NCI-H1092 treated with DMSO at 0.1 percent for 48 hours (cell line): Measurements from ENCODE around the gene AP1M2.

ENCODE experiments used
- DNase-seq: peaks from one replicate; lab custom pipeline; 2025; lab: John Stamatoyannopoulos, UW

AP1M2 gene

DNA sequence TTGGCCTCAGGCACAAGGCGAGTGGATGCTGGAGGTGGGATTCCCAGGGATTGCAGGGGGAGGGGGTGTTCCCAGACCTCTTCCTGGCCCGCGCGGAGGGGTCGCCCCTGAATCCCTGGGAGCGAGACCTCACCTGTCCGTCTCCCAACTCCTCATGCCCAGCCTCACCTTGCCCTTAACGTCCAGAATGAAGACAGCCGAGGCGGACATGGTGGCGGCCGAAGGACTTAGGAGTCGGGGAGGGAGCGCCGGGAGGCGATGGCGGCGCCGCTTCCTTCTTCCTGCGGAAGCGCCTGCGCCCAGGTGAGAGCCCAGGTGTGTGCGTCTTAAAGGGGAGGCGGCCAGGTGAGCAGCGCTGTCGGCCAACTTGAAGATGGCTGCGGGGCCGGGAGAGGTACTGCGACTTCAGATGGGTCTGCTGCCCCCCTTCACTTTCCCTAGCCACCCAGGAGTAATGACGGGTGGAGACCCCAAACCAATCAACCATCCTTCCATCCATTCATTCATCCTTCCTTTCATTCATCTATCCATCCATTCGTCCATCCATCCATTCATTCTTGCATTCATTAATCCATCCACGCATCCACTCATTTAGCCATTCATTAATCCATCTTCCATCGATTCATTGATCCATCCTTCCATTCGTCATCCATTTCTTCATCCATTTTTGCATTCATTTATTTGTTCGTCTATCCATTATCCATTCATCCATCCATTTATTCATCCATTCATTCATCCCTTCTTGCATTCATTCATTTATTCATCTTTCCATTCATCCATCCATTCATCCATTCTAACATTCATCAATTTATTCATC is at the start of gene AP1M2:
Gene AP1M2, minus strand, starts transcription at position 291 of the 817 bp plus-strand sequence. Its CDS starts 81 bp downstream, at position 210.
- no peak for DNase-seq

DNA sequence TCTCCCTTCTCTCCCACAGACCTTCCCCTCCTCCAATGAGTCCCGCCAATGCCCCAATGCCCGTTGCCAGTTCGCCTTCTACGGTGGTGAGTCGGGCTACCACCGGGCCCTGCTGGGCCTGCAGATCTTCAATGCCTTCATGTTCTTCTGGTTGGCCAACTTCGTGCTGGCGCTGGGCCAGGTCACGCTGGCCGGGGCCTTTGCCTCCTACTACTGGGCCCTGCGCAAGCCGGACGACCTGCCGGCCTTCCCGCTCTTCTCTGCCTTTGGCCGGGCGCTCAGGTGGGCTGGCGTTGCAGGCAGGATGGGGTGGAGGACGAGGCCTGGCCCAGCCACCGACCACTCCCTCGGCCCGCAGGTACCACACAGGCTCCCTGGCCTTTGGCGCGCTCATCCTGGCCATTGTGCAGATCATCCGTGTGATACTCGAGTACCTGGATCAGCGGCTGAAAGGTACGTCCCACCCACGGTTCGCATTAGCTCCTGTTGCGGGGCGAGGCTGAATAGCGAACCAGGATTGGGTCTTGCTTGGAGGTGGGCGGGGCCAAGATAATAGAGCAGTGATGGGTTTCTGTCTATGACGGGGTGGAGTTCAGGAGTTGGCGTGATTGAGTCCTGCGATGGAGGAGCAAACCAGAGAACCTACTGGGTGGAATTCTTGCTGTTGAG is 49.3 kb upstream of the AP1M2 start:
- no peak for DNase-seq

DNA sequence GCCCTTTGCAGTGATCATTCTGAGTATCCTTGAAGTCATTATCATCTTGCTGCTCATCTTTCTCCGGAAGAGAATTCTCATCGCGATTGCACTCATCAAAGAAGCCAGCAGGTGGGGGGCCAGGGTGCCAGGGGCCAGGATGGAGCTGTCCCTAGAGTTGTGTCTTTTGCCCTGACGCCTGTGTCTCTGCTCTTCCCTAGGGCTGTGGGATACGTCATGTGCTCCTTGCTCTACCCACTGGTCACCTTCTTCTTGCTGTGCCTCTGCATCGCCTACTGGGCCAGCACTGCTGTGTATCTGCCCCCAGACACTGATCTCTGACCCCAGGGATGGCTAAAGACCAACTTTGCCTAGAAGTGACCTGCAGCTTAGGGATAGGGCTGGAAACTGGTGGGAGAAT is 47.9 kb upstream of the AP1M2 start:
- DNase-seq = no peak

DNA sequence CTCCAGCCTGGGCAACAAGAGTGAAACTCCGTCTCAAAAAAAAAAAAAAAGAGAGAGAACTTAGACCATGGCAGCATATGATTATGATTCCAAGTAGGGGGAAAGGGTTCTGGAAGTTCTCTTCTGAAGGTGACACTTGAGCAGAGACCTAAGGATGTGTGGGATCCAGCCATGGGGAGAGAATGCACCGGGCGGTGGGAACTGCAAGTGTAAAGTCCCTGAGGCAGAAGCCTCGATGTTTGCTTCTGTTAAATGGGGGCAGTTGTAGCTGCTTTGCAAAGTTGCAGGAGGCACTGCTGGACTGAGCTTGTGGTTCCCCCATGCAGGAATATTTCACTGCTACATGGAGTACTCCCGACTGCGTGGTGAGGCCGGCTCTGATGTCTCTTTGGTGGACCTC is 47.3 kb upstream of the AP1M2 start:
- DNase-seq = no peak

DNA sequence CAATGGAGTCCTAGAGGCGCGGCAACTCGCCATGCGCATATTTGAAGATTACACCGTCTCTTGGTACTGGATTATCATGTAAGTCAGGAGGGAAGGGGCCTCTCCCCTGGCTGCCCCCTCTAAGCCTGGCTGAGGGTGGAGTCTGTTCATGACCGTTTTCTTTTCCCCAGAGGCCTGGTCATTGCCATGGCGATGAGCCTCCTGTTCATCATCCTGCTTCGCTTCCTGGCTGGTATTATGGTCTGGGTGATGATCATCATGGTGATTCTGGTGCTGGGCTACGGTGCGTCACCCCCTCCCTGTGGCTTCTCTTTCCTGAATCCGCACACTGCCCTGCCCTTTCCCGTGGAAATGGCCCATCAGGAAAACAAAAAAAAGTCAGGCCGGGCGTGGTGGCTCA is 44.8 kb upstream of the AP1M2 start:
- no peak for DNase-seq

DNA sequence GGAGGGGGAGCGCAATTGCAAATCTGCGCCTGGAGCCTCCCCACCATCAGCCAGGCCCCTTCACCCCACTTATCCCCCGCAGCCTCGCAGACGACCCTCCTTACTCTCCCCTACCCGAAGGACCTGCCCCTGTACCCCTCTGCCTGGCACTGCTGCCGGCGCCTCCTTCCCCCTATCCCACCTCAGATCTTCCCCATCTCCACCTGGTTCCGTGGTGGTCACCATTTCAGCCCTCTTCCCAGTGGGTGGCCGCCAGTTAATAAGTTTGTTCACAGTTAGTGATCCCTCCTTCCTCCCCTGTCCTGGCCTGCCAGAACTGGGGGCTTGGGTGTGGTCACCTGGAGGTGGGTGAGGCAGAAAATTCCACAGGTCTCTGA is 38.6 kb upstream of the AP1M2 start:
- DNase-seq = no peak

DNA sequence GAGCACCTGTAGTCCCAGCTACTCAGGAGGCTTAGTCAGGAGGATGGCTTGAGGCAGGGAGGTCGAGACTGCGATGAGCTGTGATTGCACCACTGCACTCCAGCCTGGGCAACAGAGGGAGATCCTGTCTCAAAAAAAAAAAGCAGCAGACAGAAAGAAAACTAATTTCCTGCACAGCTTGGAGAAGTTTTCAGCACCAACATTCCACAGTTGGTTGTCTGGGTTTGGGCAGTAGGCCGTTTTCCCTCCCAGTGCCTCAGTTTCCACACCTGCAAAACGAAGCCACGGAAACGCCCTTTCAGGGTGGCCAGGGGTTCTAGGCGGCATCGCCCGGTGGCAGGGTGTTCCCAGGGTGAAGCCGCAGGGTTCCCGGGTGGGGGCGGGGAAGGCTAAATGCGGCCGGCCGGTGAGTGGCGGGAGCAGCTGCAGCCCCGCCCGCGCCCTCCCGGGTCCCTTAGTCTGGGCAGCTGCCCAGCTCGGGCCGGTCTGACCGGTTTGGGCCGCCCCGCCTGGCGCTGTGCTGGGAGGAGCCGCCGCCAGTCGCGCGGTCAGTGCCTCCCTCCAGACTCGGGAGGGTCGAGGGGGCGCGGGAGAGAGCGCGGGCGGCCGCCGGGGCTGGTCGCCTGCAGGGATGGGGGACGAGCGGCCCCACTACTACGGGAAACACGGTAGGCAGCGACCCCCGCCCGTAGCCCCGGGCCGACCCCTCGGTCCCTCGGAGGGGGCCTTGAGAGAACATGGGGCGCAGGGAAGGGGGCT is 38.1 kb upstream of the AP1M2 start, which contains the start of gene SLC44A2:
Gene SLC44A2, plus strand, starts transcription at position 551 of the 759 bp plus-strand sequence. Its CDS starts 81 bp downstream, at position 632.
- DNase-seq = peak; percentile 11

DNA sequence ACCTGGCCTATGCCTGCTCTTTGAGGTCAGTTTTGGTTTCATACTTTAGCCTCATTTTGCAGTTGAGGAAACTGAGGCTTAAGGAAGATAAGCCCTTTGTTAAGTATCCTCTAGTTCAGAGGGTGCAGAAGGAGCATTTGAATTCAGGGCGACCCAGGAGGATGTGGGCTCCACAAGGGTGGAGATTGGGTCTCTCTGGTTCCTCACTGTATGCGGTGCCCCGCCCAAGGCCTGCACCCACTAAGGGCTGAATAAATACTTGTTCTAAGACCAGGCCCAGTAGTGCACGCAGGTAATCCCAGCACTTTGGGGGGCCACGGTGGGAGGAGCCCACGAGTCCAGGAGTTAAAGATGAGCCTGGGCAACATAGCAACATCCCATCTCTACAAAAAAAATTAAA is 37.5 kb upstream of the AP1M2 start:
- no peak for DNase-seq

DNA sequence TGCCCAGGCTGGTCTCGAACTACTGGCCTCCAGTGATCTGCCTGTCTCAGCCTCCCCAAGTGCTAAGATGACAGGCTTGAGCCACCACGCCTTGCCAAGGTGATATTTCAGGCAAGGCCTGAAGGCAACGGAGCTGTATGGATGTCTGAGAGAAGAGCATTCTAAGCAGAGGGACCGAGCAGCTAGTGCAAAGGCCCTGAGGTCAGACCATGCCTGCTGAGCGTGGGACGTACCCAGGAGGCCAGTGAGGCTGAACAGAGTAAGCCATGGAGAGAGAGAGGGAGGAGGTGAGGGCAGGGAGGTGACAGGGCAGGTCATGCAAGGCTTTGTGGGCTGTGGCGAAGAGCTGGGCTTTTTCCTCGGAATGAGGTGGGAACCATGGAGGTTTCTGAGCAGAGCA is 34.9 kb upstream of the AP1M2 start:
- DNase-seq = no peak

DNA sequence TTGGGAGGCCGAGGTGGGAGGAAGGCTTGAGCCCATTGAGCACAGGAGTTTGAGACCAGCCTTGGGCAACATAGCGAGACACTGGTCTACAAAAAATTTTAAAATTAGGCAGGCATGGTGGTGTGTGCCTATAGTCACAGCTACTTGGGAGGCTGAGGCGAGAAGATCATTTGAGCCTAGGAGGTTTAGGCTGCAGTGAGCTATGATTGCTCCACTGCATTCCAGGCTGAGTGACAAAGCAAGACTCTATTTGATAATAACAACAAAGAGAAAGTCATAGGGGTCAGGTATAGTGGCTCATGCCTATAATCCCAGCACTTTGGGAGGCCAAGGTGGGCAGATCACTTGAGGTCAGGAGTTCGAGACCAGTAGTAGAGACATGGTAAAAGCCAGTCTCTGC is 33.7 kb upstream of the AP1M2 start:
- DNase-seq = no peak

DNA sequence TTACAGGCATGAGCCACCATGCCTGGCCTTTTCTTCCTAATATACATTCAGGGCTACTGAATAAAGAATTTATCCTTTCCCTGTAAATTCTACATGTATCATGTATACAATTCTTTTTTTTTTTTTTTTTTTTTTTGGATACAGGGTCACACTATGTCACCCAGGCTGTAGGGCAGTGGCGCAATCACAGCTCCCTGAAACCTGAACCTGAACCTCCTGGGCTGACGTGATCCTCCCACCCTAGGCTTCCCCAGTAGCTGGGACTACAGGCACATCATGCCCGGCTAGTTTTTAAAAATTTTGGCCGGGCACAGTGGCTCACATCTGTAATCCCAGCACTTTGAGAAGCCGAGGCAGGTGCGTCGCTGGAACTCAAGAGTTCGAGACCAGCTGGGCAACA is 31.7 kb upstream of the AP1M2 start:
- no peak for DNase-seq

DNA sequence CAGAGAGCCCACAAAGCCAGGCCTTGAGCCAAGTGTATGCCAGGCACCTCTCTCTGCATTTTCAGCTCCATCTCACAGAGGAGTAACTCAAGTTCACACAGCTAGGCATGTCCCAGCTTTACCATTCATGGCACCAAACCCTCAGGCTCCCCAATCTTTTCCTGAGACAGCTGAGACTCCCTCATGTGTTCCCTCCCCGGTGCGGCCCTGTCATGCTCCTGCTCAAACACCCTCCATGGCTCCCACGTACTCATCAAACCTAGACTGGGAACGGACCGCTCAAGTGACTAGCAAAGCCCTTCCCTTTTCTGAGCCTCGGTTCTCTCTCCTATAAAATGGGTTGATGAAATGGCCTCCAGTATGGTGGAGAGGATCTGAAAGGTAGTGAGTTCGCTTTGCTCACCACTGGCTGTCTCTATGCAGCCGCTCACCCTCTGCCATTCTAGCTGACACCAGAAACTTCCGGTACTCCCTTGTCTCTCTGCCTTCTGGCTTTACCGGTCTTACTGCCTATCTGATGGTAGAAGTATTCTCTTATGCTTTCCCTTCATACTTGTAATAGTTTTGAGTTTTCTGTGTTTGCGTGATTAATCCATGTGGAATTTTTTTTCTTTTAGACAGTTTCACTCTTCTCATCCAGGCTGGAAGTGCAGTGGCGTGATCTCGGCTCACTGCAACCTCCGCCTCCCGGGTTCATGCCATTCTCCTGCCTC is 30.5 kb upstream of the AP1M2 start:
- no peak for DNase-seq

DNA sequence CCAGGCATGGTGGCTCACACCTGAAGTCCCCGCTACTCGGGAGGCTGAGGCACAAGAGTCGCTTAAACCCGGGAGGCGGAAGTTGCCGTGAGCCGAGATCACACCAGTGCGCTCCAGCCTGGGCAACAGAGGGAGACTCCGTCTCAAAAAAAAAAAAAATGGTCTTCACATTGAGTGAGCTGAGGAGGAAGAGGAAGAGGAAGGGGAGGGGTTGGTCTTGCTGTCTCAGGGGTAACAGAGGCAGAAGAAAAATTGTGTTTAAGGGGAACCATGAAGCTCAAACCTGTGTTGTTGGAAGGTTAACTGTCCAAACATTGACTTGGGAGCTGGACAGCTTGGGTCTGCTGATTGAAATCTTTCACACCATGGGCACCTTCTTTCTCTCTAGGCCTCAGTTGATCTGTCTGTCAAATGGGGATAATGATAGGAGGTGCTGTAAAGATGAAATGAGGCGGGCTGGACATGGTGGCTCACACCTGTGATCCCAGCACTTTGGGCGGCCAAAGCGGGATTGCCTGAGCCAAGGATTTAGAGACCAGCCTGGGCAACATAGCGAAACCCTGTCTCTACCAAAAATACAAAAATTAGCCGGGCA is 28.4 kb upstream of the AP1M2 start:
- DNase-seq = no peak

DNA sequence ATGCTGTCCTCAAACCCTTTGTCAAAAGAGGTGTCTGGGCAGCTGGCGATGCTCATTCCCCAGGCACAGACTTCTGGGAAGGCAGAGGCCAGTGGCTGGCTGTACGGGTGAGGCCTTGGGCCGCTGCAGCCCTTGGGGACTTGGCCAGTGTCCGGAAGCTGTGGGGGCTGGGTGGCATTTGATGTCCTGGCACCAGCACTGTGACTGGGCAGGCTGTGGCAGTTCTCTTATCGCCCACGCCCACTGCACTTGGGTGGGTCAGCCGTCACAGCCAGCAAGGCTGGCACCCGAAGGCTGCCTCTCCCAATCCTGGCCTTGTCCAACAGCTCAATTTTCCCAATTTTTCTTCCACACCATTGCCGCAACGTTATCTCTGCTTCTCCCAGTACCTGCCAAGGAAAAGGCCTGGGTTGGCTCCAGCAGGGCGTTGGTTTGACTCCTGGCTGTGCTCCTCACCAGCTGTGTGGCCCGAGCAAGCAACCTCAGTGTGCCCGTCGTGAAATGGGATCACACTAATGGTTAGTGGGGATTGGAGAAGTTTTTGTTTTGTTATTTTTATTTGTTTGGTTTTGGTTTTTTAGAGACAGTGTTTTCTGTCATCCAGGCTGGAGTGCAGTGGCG is 25.5 kb upstream of the AP1M2 start:
- no peak for DNase-seq

DNA sequence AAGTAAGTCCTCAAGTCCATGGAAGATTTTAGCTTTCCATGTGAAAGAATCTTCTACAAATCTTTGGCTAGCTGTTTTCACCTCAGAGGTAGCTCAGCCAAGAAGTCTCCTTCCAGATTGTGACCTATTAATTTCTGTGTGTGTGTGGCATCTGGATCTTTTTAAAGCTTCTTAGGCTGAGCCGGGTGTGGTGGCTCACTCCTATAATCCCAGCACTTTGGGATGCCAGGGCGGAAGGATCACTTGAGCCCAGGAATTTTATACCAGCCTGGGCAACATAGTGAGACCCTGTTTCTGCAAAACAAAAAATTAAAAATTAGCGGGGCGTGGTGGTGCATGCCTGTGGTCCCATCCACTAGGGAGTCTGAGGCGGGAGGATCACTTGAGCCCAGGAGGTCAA is 24.8 kb upstream of the AP1M2 start:
- DNase-seq = no peak

DNA sequence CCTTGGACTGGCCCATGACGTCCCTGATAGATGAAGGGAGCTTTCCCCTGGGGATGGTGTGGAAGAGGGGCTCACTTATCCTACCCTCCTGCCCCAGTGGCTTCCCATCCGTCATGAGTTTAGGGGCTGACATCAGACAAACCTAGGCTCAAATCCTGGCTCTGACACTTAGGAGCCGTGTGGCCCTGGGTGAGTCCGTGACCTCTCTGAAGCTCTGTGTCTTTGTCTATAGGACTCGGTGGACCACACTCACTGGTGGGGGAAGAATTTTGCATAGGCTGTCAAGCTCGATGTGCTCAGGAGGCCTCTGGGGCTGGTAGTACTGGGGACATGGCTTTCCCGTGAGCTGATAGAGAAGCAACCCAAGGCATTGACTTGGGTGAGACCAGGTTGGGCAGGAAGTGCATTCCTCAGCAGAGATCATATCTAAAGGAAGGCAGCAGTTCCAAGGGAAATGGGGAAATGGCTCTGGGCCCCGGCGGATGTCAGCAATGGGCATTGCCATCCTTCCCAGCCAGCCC is 17.4 kb upstream of the AP1M2 start:
- DNase-seq = no peak

DNA sequence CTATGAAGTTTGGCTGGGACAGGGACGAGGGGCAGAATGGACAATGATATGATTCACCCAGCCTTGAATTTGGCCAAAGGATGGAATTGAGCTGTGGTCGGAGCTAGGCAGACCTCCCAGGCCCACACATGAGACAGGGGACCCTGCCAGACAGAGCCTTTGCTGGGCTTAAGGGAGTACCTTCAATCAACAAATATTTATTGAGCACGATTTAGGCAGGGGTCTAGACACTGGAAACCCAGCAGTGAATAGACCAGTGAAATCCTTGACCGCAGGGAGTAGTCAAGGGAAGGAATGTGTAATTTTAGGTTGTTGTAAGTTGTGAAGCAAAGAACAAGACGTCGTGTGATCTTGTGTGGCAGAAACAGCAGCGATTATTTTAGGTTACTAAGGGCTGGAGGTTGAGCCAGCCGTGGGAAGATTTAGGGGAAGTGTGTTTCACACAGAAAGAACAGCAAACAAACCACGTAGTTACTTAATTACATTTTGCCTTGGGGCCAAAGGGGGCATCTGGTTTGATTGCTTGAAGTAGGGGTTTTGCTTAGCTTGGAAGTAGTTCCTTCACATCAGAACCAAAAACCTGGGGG is 16.9 kb upstream of the AP1M2 start:
- no peak for DNase-seq

DNA sequence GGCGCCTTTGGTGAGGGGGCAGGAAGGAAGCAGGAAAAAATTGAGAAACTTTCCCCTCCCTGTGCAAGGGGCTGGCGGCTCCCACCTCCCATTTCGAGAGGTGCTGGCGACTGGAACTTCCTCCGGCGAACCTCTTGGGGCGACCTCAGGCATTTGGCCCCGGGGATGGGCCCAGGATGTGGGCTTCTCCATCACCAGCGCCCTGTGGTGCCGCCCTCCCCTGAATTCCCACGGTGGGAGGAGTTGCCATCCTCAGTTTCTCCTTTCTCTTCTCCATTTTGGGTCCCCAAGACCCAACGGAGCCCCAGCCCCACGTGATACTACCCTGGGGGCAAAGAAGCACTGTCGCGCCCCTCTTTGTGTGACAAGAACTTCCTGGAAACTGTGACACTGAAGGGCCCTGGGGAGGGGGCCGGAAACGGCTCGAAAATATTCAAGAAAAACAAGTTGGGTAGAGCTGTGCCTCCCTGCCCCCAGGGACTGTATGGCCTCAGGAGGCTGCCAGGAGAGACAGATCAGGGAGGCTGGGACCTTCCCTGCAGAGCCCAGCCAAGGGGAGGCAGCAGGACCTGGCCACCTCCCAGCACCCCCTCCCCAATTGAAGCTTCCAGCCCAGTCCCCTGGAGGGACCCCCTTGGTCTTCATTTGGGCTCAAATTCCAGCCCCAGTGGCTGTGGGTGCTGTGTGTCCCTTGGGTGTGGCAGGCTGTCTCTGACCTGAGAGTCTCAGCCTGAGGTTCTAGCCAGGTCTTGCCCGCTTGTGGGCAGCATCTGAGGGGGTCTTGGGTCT is 16.2 kb upstream of the AP1M2 start:
- no peak for DNase-seq

DNA sequence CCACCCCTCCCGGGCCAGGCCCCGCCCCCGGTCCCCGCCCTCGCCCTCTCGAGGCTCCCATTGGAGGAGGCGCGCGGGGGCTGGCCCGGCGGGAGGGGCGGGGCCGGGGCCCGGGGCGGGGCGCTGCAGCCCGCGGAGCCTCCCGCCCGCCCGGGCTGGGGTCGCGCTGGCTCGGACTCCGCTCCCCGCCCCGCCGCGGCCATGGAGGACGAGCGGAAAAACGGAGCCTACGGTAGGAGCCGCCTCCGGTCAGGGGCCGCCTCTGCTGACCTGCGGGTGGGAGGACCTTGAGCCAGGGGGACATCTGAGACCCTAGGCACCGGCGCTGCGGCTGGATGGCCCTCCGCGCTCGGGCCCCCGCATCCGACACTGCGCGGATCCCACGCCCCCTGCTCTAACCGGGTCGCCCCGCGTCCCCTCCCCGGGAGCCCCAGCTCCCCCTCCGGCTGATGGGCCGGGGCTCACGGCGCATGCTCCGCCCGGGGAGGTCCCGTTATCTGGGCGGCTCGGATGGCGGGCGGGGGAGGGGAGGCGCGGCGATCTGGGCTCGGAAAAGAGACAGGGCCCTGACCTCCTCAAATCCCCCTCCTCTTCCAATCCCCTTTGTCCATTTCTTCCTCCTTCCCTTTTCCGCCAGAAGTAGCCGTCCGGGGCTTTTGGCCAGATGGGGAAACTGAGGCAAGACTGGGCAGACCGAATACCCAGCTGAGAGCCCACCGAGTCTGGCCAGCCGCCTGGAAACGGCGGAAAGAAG is 15.4 kb upstream of the AP1M2 start:
- DNase-seq = peak; percentile 50
